ENCODE data around the gene TEKTIP1. TPM values are rescaled to one million over a fixed set of nuclear protein-coding genes. Genes with fewer than 3 reads are reported as not detected.

TEKTIP1 gene
- total RNA-seq, 1 experiment from 2014 or later = 0.49 TPM

- BruUV-seq (replicated peaks) = no TSS peak
- no peaks in the 10 kb centered on the region for H3K36me3 Mint-ChIP-seq (ENCODE audit: insufficient read depth, unreplicated experiment)
- no peaks in the 10 kb centered on the region for H3K9me3 Mint-ChIP-seq (ENCODE audit: unreplicated experiment)
- ChIA-PET POLR2A (interaction anchor here (0.5 to 2.4 kb wide), 7 partner anchors 9 to 394 kb away, joined by 3 to 12 read pairs (median 3); partner anchors contain the start of genes EEF2 and HMG20B), CTCF (interaction anchor here (1.0 kb wide), 1 partner anchor 9 kb away, joined by 4 read pairs; no protein-coding TSS in a partner anchor)
- intact Hi-C loops (cut with micrococcal nuclease) = no loop called here
- no peaks in the 10 kb centered on the region for H3K27me3 Mint-ChIP-seq (ENCODE audit: insufficient read depth, unreplicated experiment)
- TF ChIP-seq, protein P1, sequence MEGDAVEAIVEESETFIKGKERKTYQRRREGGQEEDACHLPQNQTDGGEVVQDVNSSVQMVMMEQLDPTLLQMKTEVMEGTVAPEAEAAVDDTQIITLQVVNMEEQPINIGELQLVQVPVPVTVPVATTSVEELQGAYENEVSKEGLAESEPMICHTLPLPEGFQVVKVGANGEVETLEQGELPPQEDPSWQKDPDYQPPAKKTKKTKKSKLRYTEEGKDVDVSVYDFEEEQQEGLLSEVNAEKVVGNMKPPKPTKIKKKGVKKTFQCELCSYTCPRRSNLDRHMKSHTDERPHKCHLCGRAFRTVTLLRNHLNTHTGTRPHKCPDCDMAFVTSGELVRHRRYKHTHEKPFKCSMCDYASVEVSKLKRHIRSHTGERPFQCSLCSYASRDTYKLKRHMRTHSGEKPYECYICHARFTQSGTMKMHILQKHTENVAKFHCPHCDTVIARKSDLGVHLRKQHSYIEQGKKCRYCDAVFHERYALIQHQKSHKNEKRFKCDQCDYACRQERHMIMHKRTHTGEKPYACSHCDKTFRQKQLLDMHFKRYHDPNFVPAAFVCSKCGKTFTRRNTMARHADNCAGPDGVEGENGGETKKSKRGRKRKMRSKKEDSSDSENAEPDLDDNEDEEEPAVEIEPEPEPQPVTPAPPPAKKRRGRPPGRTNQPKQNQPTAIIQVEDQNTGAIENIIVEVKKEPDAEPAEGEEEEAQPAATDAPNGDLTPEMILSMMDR (IDR thresholded peaks at IDR 0.05; ENCODE audit: unreplicated experiment) = no peak
- no peak for DNase-seq (ENCODE audit: unreplicated experiment)
- H3K4me1 Mint-ChIP-seq (ENCODE audit: insufficient read depth, unreplicated experiment) = no peaks in the 10 kb centered on the region
- H3K27ac Mint-ChIP-seq (ENCODE audit: low read depth, unreplicated experiment) = no peak overlapping the region
- H3K4me3 Mint-ChIP-seq (ENCODE audit: unreplicated experiment) = no peak overlapping the region
Observed at GRCh38 chr19:3590991-3591659, 52.2 kb downstream of the TEKTIP1 start.

GRCh38 chr19:3591876-3592613 lies 53.1 kb downstream of the TEKTIP1 start:
- intact Hi-C loops (cut with micrococcal nuclease) = no loop called here

GRCh38 chr19:3593156-3593555 lies 54.2 kb downstream of the TEKTIP1 start:
- H3K36me3 Mint-ChIP-seq (ENCODE audit: insufficient read depth, unreplicated experiment) = no peaks in the 10 kb centered on the region
- no peak overlapping the region for H3K27ac Mint-ChIP-seq (ENCODE audit: low read depth, unreplicated experiment)
- no peak for DNase-seq (ENCODE audit: unreplicated experiment)
- intact Hi-C loops (cut with micrococcal nuclease) = no loop called here
- POLR2A ChIA-PET = no interaction called here
- TF ChIP-seq, protein P1 (IDR thresholded peaks at IDR 0.05; ENCODE audit: unreplicated experiment) = no peak
- BruUV-seq (replicated peaks) = no TSS peak
- no peaks in the 10 kb centered on the region for H3K27me3 Mint-ChIP-seq (ENCODE audit: insufficient read depth, unreplicated experiment)
- H3K4me3 Mint-ChIP-seq (ENCODE audit: unreplicated experiment) = no peak overlapping the region
- CTCF ChIA-PET = interaction anchor here (0.6 kb wide), 1 partner anchor 26 kb away, joined by 3 read pairs; no protein-coding TSS in a partner anchor
- H3K9me3 Mint-ChIP-seq (ENCODE audit: unreplicated experiment) = no peaks in the 10 kb centered on the region
- H3K4me1 Mint-ChIP-seq (ENCODE audit: insufficient read depth, unreplicated experiment) = no peaks in the 10 kb centered on the region

More at GRCh38 chr19:3591876-3592613, 53.1 kb downstream of the TEKTIP1 start:
- ChIA-PET POLR2A (interaction anchor here (0.5 to 2.4 kb wide), 6 partner anchors 12 to 393 kb away, joined by 3 to 12 read pairs (median 3); partner anchors contain the start of genes DAPK3, EEF2 and HMG20B), CTCF (interaction anchor here (0.6 to 1.0 kb wide), 3 partner anchors 10 to 396 kb away, joined by 3 to 4 read pairs (median 3); no protein-coding TSS in a partner anchor)
- Mint-ChIP-seq H3K36me3 (ENCODE audit: insufficient read depth, unreplicated experiment) (no peaks in the 10 kb centered on the region), H3K27me3 (ENCODE audit: insufficient read depth, unreplicated experiment) (no peaks in the 10 kb centered on the region), H3K4me3 (ENCODE audit: unreplicated experiment) (no peak overlapping the region), H3K27ac (ENCODE audit: low read depth, unreplicated experiment) (no peak overlapping the region), H3K4me1 (ENCODE audit: insufficient read depth, unreplicated experiment) (no peaks in the 10 kb centered on the region), H3K9me3 (ENCODE audit: unreplicated experiment) (no peaks in the 10 kb centered on the region)
- TF ChIP-seq, protein P1 (IDR thresholded peaks at IDR 0.05; ENCODE audit: unreplicated experiment) = no peak
- BruUV-seq (replicated peaks) = no TSS peak
- no peak for DNase-seq (ENCODE audit: unreplicated experiment)

Other genes with a start within 250 kb of the TEKTIP1 start
- 83.4 and 85.5 TPM in 2 replicates for gene NFIC, start 172.6 kb upstream of the TEKTIP1 start, total RNA-seq (2022)
- not detected in 2 replicates for gene SMIM24, start 58.6 kb upstream of the TEKTIP1 start, total RNA-seq (2022)
- not detected in 2 replicates for gene SMIM44, start 55.7 kb upstream of the TEKTIP1 start, total RNA-seq (2022)
- 14.9 and 16.3 TPM in 2 replicates for gene DOHH, start 38.5 kb upstream of the TEKTIP1 start, total RNA-seq (2022)
- gene FZR1, start 32.9 kb upstream of the TEKTIP1 start, total RNA-seq (2022) = 46.4 and 48.9 TPM in 2 replicates
- 77.5 and 79.4 TPM in 2 replicates for gene MFSD12, start 18.4 kb downstream of the TEKTIP1 start, total RNA-seq (2022)
- 54.7 and 64.7 TPM in 2 replicates for gene HMG20B, start 33.8 kb downstream of the TEKTIP1 start, total RNA-seq (2022)
- gene GIPC3, start 46.3 kb downstream of the TEKTIP1 start, total RNA-seq (2022) = not detected in 2 replicates
- not detected in 2 replicates for gene TBXA2R, start 67.7 kb downstream of the TEKTIP1 start, total RNA-seq (2022)
- 24.7 and 25.1 TPM in 2 replicates for gene CACTIN, start 87.6 kb downstream of the TEKTIP1 start, total RNA-seq (2022)
- 13.3 and 15.8 TPM in 2 replicates for gene PIP5K1C, start 161.3 kb downstream of the TEKTIP1 start, total RNA-seq (2022)
- 0.69 and 1.6 TPM in 2 replicates for gene TJP3, start 169.2 kb downstream of the TEKTIP1 start, total RNA-seq (2022)
- 22.9 and 27.6 TPM in 2 replicates for gene APBA3, start 222.5 kb downstream of the TEKTIP1 start, total RNA-seq (2022)
- 85.0 and 85.7 TPM in 2 replicates for gene MRPL54, start 223.5 kb downstream of the TEKTIP1 start, total RNA-seq (2022)
- gene RAX2, start 233.1 kb downstream of the TEKTIP1 start, total RNA-seq (2022) = not detected in 2 replicates
- not detected in 2 replicates for gene MATK, start 247.2 kb downstream of the TEKTIP1 start, total RNA-seq (2022)